ENCODE results near the gene B3GNT7.
"Not testable (repeated sequence)": the region's sequence is repeated elsewhere in the genome, so short reads cannot be mapped to it uniquely, and the experiment has no call there.

The B3GNT7 gene

DNA sequence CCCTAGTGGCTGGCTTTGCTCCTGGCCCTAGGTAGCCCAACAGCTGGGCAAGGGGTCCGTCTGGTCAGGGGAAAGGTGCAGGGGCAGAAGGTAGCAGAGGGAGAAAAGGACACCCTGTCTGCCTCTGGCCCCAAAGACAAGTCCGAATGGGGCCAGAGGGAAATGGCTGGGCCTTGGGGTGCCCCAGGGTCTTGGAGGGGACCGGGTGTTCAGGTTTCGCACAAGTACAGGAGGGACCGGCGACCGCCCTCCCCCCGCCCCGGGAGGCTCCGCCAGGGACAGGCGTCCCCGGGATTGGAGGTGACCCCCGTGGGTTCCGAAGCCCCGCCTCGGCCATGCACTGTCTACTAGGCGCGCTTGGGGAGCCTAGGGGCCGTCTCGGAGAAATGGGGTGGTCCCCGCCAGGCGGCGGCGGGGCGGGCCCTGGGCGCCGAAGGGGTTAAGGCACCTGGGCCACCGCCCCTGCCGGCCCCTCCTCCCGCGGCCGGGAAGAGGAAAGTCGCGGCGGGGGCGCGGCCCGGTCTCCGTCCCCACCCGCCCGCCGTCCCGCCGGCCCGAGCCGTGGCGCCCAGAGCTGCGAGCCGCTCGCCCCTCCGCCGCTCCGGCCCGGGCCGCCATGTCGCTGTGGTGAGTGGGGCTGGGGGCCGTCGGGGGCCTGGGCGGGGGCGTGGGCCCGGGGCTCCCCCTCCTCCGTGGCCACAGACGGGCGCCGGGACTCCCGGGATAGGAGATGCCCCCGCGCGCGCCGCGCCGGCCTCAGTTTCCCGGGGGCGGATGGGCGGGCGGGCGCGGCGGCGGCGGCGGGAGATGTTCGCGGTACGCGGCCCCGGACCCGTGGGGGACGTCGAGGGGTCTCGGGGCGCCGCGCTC, at the start of gene B3GNT7:
Gene B3GNT7, plus strand, starts transcription at position 523 of the 870 bp plus-strand sequence. Its CDS starts 94 bp downstream, at position 617.
- DNase-seq (ENCODE audit: low read depth), result no peak

GRCh38 chr2:231347081-231347480, 48.4 kb upstream of the B3GNT7 start:
- no peak for DNase-seq (ENCODE audit: low read depth)

DNA sequence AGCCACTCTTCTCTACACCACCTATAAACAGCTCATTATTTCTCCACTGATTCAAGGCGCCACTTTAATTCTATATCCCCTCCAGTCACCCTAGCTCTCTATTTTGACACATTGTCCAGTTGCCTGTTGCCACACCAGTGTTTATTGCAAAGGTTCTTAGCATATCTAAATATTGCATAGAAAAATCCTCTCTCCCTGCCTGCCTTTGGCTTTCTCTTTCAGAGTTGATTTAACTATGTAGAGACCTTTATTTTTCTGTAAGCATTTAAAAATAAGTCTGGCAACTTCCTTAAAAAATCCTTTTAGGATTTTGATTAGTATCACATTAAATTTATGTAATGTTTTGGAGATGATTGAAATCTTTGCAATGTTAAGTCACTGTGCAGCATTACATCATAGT, 47.9 kb upstream of the B3GNT7 start:
- no peak for DNase-seq (ENCODE audit: low read depth)

- no peak for DNase-seq (ENCODE audit: low read depth)
Observed at GRCh38 chr2:231348173-231348572, 47.3 kb upstream of the B3GNT7 start.

- no peak for DNase-seq (ENCODE audit: low read depth)
Observed at GRCh38 chr2:231348704-231349373, 46.7 kb upstream of the B3GNT7 start.

DNA sequence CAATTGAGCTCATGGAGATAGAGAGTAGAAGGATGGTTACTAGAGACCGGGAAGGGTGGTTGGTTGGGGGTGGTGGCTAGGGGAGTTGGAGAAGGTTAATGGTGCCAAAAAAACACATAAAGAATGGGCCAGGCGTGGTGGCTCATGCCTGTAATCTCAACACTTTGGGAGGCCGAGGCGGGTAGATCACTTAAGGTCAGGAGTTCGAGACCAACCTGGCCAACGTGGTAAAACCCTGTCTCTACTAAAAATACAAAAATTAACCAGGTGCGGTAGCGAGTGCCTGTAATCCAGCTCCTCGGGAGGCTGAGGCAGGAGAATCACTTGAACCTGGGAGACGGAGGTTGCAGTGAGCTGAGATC, 46.2 kb upstream of the B3GNT7 start:
- not testable (repeated sequence) for DNase-seq (ENCODE audit: low read depth)

DNA sequence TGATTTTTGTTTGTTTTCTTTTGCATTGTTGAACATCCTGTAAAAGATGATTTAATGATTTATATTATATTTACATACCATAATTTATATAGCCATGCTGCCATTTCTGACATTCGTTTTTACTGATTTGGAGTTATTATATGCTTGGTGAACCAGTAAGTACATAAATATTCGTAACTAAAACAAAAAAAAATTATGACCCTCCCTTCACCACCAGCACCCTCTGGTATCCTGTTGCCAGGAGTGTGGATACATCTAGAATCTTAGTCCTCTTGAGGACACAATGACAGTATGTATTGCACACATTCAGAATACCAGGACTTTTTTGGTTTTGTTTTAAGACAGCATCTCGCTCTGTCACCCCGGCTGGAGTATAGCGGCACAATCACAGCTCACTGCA, 43.9 kb upstream of the B3GNT7 start:
- DNase-seq (ENCODE audit: low read depth), result no peak

DNA sequence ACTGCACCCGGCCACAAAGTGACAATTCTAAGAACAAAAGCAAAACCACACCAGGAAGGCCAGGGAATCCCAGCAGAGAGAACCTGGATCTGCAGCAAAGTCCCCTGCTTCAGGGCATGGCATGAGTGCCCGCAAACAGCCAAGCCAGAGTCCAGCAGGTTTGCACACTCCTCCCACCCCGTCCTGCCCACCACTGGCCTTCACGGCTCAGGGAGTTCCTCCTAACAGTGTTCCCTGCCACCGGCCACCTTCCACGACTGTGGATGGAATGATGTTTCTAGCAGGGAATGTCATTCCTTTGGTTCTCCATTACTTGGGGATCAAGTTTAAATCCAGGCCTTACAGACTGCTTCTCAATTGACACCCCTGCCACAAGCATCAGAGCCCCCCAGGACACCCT, 42.0 kb upstream of the B3GNT7 start:
- no peak for DNase-seq (ENCODE audit: low read depth)

DNA sequence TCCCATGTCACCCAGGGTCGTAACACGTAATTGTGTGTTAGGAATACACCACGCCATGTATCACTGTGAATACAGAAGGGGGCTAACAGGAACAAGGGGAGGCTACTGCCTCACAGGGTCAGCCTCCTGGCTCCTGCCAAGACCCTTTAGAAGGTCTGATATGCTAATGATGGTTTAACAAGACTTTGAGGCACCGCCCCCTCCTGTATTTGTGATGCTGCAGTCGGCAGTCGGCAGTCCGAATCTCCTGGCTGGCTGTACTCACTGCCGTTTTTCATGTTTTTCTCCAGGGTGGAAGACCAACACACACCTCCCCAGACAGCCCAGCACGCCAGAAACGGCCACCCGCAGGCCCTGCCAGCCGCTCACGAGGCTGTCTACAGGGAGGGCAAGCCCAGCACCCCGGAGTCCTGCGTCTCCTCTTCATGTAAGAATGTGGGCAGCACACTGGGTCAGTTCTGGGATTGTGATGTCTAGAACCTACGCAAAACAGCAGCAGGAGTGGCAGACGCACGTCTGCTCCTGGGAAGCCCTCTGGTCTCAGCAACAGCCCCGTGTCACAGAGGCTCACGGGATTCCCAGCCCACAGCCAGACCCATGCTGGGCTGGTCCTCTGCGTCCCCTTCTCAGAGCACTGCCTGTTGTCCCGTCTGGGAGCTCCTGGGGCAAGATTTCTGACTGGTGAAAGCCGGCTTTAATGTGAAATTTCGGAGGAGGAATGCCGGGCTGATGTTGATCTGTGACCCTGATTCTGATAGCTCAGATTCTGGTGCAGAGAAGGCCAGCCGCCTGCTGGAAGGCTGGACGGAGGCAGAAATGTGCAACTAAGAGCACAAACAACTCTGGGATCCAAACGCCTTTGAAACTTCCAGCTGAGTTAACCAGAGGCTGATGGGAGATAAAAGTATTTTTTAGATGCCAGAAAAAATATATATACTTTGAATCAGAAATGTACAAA, 39.7 kb upstream of the B3GNT7 start:
- no peak for DNase-seq (ENCODE audit: low read depth)

DNA sequence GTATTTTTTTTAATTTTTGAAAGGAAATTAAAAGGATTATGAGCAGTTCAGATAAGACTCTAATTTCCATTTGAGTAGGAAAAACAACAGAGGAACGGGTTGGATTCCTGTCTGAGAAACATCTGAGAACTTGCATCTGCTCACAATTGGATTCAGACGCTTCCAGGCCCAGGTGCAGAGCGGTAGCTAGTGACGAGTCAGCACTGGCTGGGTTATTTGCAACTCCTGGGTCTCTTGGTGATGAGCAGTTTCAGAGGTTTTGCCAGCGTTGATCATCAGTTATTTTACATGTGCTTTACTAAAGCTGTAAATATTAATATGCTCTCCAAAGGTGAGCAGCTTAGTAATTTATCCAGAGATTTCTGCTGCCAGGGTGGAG, 39.1 kb upstream of the B3GNT7 start:
- no peak for DNase-seq (ENCODE audit: low read depth)

DNA sequence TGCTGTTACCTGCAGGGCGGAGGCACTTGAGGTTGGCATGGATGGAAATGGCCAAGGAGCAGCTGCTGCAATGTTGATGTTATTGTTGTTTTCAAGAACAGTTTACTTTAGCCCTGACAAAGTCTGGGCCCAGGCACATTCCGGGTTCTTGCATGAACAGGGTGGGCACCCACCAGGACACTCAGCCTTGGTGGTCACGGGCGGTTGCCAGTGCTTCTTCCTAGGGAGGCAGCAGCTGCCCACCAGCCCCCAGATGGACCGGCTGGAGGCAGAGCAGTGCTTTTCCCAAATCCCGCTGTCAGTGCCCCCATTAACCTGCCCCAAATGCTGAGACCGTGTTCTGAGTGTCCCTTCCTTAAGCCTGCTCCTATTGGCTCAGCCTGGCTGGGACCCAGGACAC, 38.5 kb upstream of the B3GNT7 start:
- DNase-seq (ENCODE audit: low read depth), result no peak

GRCh38 chr2:231357931-231358330, 37.6 kb upstream of the B3GNT7 start:
- no peak for DNase-seq (ENCODE audit: low read depth)

DNA sequence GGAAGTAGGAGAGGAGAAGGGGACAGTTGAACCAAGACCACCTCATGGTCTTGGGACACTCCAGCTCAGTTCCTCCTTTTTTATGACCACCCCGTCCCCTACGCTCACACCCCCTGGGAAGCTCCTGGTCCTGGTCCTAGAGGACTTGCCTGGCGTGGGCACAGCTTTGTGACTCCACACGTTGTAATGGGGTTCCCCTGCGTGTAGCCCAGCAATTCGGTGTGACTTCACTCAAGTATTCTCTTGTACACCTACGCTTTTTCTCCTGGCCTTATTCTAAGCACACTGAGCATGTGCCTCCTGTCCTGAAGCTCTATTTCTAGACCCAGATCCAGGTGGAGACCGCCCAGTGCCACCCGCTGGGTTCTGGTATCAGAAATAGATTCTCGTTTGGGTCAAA, 36.1 kb upstream of the B3GNT7 start:
- DNase-seq (ENCODE audit: low read depth), result no peak

GRCh38 chr2:231359948-231360347, 35.6 kb upstream of the B3GNT7 start:
- no peak for DNase-seq (ENCODE audit: low read depth)

DNA sequence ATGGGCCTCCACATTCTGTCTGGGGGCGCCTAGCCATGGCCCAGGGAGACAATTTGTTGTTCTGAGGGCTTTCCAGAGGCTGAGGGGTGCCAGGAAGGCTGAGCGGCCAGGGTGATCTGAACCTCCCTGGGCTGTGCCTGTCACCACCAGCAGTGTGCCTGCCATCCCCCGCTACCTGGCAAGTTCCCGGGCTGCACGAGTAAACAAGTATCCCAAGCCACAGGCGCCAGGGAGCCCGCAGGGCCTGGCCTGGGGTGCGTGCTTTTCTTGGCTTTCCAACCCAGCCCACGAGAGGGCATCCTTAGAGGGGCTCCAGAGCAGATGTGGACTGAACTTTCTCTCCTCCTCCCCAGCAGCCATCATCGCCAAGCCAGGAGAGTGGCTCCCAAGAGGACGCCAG, 35.1 kb upstream of the B3GNT7 start:
- DNase-seq (ENCODE audit: low read depth), result no peak

DNA sequence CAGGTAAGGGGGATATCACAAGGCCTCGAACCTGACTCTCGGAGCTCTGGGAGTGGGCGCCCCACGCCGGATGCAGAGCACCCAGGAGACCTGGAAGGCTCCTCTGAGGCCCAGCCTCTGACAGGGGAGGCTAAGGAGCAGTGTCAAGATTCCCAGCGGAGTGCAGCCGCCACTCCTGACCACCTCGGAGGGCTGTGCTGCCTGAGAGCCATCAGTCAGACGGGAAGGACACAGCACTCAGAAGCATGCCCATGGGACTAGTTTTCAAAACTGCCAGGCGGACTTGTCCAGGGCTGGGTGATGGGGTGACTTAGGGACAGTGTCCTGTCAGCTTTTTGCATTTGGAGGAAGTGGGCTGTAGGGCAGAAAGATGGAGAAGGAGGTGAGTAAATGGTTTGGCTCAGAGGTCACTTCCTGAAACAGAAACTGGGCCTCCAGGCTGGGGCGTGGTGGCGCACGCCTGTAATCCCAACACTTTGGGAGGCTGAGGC, 34.6 kb upstream of the B3GNT7 start:
- no peak for DNase-seq (ENCODE audit: low read depth)

GRCh38 chr2:231361701-231362554, 33.6 kb upstream of the B3GNT7 start:
- DNase-seq (ENCODE audit: low read depth), result no peak

GRCh38 chr2:231362555-231363184, 32.8 kb upstream of the B3GNT7 start:
- DNase-seq (ENCODE audit: low read depth), result no peak

- DNase-seq (ENCODE audit: low read depth), result no peak
Observed at GRCh38 chr2:231364061-231364460, 31.4 kb upstream of the B3GNT7 start.

- no peak for DNase-seq (ENCODE audit: low read depth)
Observed at GRCh38 chr2:231364961-231365810, 30.3 kb upstream of the B3GNT7 start.

Data from stimulated activated CD8-positive, alpha-beta memory T cell treated with anti-CD3 and anti-CD28 coated beads, Interleukin-4, amount 100 ng/mL, for 24 hours (primary cell).